Endothelial cell of umbilical vein (primary cell): ENCODE measurements around the gene TSPAN4. TPM values are rescaled to one million over a fixed set of nuclear protein-coding genes. Genes with fewer than 3 reads are reported as not detected.

Experiments
- BruUV-seq: library from RNA; stranded (reverse); fragments of 400-500 nt; replicated peaks from 2 replicates; lab custom pipeline; 2021; lab: Mats Ljungman, UMichigan
- CTCF ChIA-PET: fragments of 300-600, 350-600 bp; sonication (Branson Sonifier 250); formaldehyde crosslinking; loops from one replicate; lab custom pipeline; 2021; ENCODE audit warnings: antibody characterized with exemption, inconsistent platforms; lab: Charles Lee
- POLR2A ChIA-PET: fragments of 300-600, 350-600 bp; sonication (Branson Sonifier 250); formaldehyde crosslinking; loops from one replicate; lab custom pipeline; 2021; ENCODE audit warnings: antibody characterized with exemption, inconsistent platforms; lab: Charles Lee
- DNase-seq: peaks from one replicate; pipeline ENCODE4 v3.0.0-alpha.2; 2011; ENCODE audit warnings: low read depth, low spot score
- FAIRE-seq: peaks from 2 replicates; lab custom pipeline; 2011; peaks lifted over from hg19 to GRCh38; lab: Jason Lieb, UNC
- H2AFZ ChIP-seq: 2 replicates; pipeline ENCODE4 v1.6.0; 2012; ENCODE audit warnings: low read depth, low read length, control low read depth, inconsistent platforms
- H3K27ac ChIP-seq: 2 replicates; pipeline ENCODE4 v1.5.1; 2011; ENCODE audit warnings: low read depth, mild to moderate bottlenecking, control low read depth, low read length, moderate library complexity; ENCODE audit not compliant: insufficient read depth
- H3K27me3 ChIP-seq, 2 experiments: 2 replicates each; pipeline versions ENCODE4 v1.6.0 to v1.6.1; 2011; ENCODE audit warnings: low read length in 2 of 2, mixed read lengths in 1 of 2; ENCODE audit not compliant: control insufficient read depth in 2 of 2, insufficient read depth in 2 of 2
- H3K36me3 ChIP-seq, 2 experiments: 2 replicates in 1 of 2; 3 replicates in 1 of 2; pipeline ENCODE4 v1.5.1; 2011; ENCODE audit warnings: low read length in 2 of 2, mild to moderate bottlenecking in 1 of 2, moderate library complexity in 1 of 2; ENCODE audit not compliant: control insufficient read depth in 2 of 2, insufficient read depth in 2 of 2; ENCODE audit errors: extremely low read depth in 1 of 2
- H3K4me1 ChIP-seq: 3 replicates; pipeline ENCODE4 v1.5.1; 2011; ENCODE audit warnings: mild to moderate bottlenecking, low read length; ENCODE audit not compliant: control insufficient read depth, insufficient read depth; ENCODE audit errors: extremely low read depth
- H3K4me2 ChIP-seq: 2 replicates; pipeline ENCODE4 v1.6.1; 2011; ENCODE audit warnings: low read length, control low read depth, mixed read lengths; ENCODE audit not compliant: insufficient read depth
- H3K4me3 ChIP-seq, 3 experiments: fragments of 200-600 bp in 1 of 3; sonication (generic), shearing (Covaris generic) in 1 of 3; replicated peaks in 1 of 3; 2 replicates each; pipeline ENCODE4 v1.5.1; 2011 to 2016; ENCODE audit warnings: control low read depth in 3 of 3, low read length in 3 of 3, mild to moderate bottlenecking in 2 of 3, inconsistent platforms in 1 of 3, low read depth in 1 of 3, moderate library complexity in 1 of 3; ENCODE audit not compliant: insufficient read depth in 1 of 3
- H3K79me2 ChIP-seq: 2 replicates; pipeline ENCODE4 v1.6.0; 2012; ENCODE audit warnings: low read length, inconsistent platforms; ENCODE audit not compliant: control insufficient read depth, insufficient read depth
- H3K9ac ChIP-seq: replicated peaks from 2 replicates; pipeline ENCODE3; 2011; ENCODE audit warnings: low read length, control low read depth; ENCODE audit not compliant: insufficient read depth; ENCODE audit errors: extremely low read depth
- H3K9me1 ChIP-seq: replicated peaks from 3 replicates; pipeline ENCODE4 v1.6.0; 2011; ENCODE audit warnings: mild to moderate bottlenecking, low read length; ENCODE audit not compliant: control insufficient read depth, insufficient read depth; ENCODE audit errors: extremely low read depth
- H3K9me3 ChIP-seq: replicated peaks from 2 replicates; pipeline ENCODE4 v1.5.1; 2012; ENCODE audit warnings: low read length, inconsistent platforms; ENCODE audit not compliant: control insufficient read depth, insufficient read depth
- H4K20me1 ChIP-seq: replicated peaks from 2 replicates; pipeline ENCODE3; 2011; ENCODE audit warnings: mild to moderate bottlenecking, low read length; ENCODE audit not compliant: control insufficient read depth, insufficient read depth; ENCODE audit errors: extremely low read depth
- CTCF ChIP-seq, 2 donors: IDR thresholded peaks; 1 replicate in 1 of 2; 2 replicates in 1 of 2; pipeline ENCODE4 v1.5.1; 2011; ENCODE audit warnings: low read length in 2 of 2, mild to moderate bottlenecking in 2 of 2, moderate library complexity in 2 of 2, control low read depth in 1 of 2, inconsistent platforms in 1 of 2, low read depth in 1 of 2; ENCODE audit not compliant: insufficient read depth in 1 of 2; ENCODE audit errors: extremely low read depth in 1 of 2
- EZH2 ChIP-seq: IDR thresholded peaks from 2 replicates; pipeline ENCODE4 v1.6.1; 2012; ENCODE audit warnings: borderline replicate concordance, low read depth, mild to moderate bottlenecking, moderate library complexity, low read length, inconsistent platforms; ENCODE audit not compliant: severe bottlenecking
- FOS ChIP-seq: IDR thresholded peaks from 2 replicates; pipeline ENCODE4 v1.6.1; 2011; ENCODE audit warnings: mild to moderate bottlenecking, low read length, moderate library complexity, borderline replicate concordance; ENCODE audit not compliant: insufficient read depth
- GATA2 ChIP-seq: IDR thresholded peaks from 2 replicates; pipeline ENCODE4 v1.7.0; 2011; ENCODE audit warnings: low read depth, mild to moderate bottlenecking, moderate library complexity, mixed read lengths, low read length; ENCODE audit not compliant: insufficient read length, insufficient read depth
- JUN ChIP-seq: IDR thresholded peaks from 2 replicates; pipeline ENCODE4 v1.6.1; 2011; ENCODE audit warnings: borderline replicate concordance, low read depth; ENCODE audit not compliant: insufficient read length, insufficient read depth
- MYC ChIP-seq: IDR thresholded peaks from one replicate; pipeline ENCODE4 v1.6.1; 2011; ENCODE audit warnings: mild to moderate bottlenecking, low read depth, low read length
- POLR2A ChIP-seq: IDR thresholded peaks from 2 replicates; pipeline ENCODE4 v1.6.1; 2012; ENCODE audit warnings: low read depth, mild to moderate bottlenecking, control low read depth, low read length
- POLR2AphosphoS5 ChIP-seq: IDR thresholded peaks from 2 replicates; pipeline ENCODE4 v1.6.1; 2012; ENCODE audit warnings: low read depth, mild to moderate bottlenecking, control low read depth, low read length, moderate library complexity; ENCODE audit not compliant: insufficient read depth
- dilution Hi-C: fragments of 300-500 bp; cut with MboI; formaldehyde crosslinking; loops from one replicate; pipeline ENCODE4 v1.15.0; 2019; ENCODE audit warnings: low sequenced_read_pairs; ENCODE audit not compliant: extremely low pct_ligation_motif_present
- intact Hi-C: fragments of 100-400 bp; cut with micrococcal nuclease; formaldehyde crosslinking; loops from one replicate; pipeline ENCODE4 v1.10.0; 2022
- polyA plus RNA-seq, 4 experiments: library from polyadenylated mRNA; depleted of rRNA in 3 of 4; stranded (reverse) in 3 of 4; unstranded in 1 of 4; fragments of >200 nt; gene quantifications; 2 replicates each; pipeline versions ENCODE4 v1.2.1 to v1.2.3, GENCODE V29; 2011 to 2012; ENCODE audit warnings: missing spikeins in 1 of 4
- total RNA-seq: library from RNA; stranded (reverse); gene quantifications from 2 replicates; pipeline ENCODE4 v1.2.3, GENCODE V29; 2021
- TF ChIP-seq, protein P1 (sequence below): IDR thresholded peaks from 2 replicates; pipeline ENCODE4 v1.6.1; 2011; ENCODE audit not compliant: insufficient read depth, insufficient read length

TSPAN4 gene
- total and polyA plus RNA-seq, 2 donors (not counting 3 experiments of a cell fraction or from before 2014, with no cell fraction given), result 114 to 199 TPM

- Histone ChIP-seq H2AFZ (no peak overlapping the region), H3K36me3 (no peaks in the 10 kb centered on the region), H4K20me1 (no peaks in the 10 kb centered on the region), H3K9ac (no peak overlapping the region), H3K27me3 (no peaks in the 10 kb centered on the region), H3K9me1 (no peaks in the 10 kb centered on the region), H3K4me2 (no peak overlapping the region), H3K27ac (no peak overlapping the region), H3K4me1 (peaks cover 14% of the 10 kb centered on the region), H3K9me3 (no peaks in the 10 kb centered on the region), H3K4me3 (no peak overlapping the region), H3K79me2 (peaks cover 11% of the 10 kb centered on the region)
- intact Hi-C loops (no loop called here), dilution Hi-C loops (no loop called here)
- TF ChIP-seq FOS (no peak), MYC (no peak), EZH2 (no peak)
- FAIRE-seq (no peak), DNase-seq (no peak)
- CTCF ChIA-PET, result no interaction called here
- POLR2A ChIA-PET, result no interaction called here
- BruUV-seq, result no TSS peak
Measured at GRCh38 chr11:793556-793955, 49.1 kb upstream of the TSPAN4 start.

- dilution Hi-C loops, result no loop called here
- no peak overlapping the region for H3K4me3 ChIP-seq
- no peak overlapping the region for H3K27ac ChIP-seq
- H2AFZ ChIP-seq, result no peak overlapping the region
- DNase-seq, result no peak
- no peaks in the 10 kb centered on the region for H3K9me1 ChIP-seq
- no peak for FAIRE-seq
- no peak for TF ChIP-seq CTCF (IDR thresholded peaks at IDR 0.05; ENCODE audit: extremely low read depth in 1 of 2, insufficient read depth in 1 of 2, low read depth in 1 of 2, low read length in 2 of 2)
- TF ChIP-seq FOS, result no peak
- no peak for TF ChIP-seq POLR2AphosphoS5
- TF ChIP-seq MYC, result no peak
- TF ChIP-seq JUN, result no peak
- TF ChIP-seq POLR2A, result no peak
- TF ChIP-seq EZH2, result no peak
- TF ChIP-seq, protein P1, sequence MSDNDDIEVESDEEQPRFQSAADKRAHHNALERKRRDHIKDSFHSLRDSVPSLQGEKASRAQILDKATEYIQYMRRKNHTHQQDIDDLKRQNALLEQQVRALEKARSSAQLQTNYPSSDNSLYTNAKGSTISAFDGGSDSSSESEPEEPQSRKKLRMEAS, result no peak
- TF ChIP-seq GATA2, result no peak
- H3K36me3 ChIP-seq, result no peaks in the 10 kb centered on the region
- peaks cover 11% of the 10 kb centered on the region for H3K79me2 ChIP-seq
- intact Hi-C loops, result no loop called here
- no peak overlapping the region for H3K9ac ChIP-seq
- POLR2A ChIA-PET, result interaction anchor here (0.5 kb wide), 1 partner anchor 15 kb away, joined by 3 read pairs; no protein-coding TSS in a partner anchor
- H4K20me1 ChIP-seq, result no peaks in the 10 kb centered on the region
- H3K4me2 ChIP-seq, result no peak overlapping the region
- H3K9me3 ChIP-seq, result no peaks in the 10 kb centered on the region
- H3K27me3 ChIP-seq, result no peaks in the 10 kb centered on the region
- H3K4me1 ChIP-seq, result peaks cover 14% of the 10 kb centered on the region
- CTCF ChIA-PET, result no interaction called here
- no TSS peak for BruUV-seq
Measured at GRCh38 chr11:794013-794765, 48.5 kb upstream of the TSPAN4 start.
